ENCODE measurements around the gene DPY30. TPM values are rescaled to one million over a fixed set of nuclear protein-coding genes. Genes with fewer than 3 reads are reported as not detected.

Gene DPY30
- total and polyA plus RNA-seq, 2 donors (not counting 1 experiment from before 2014, with no cell fraction given): 43.4 to 56.8 TPM

- Histone ChIP-seq H3K4me3 (ENCODE audit: control extremely low read depth in 1 of 5, extremely low read depth in 1 of 5, insufficient read depth in 1 of 5, low read depth in 2 of 5, low read length in 4 of 5) (peak overlapping the region; percentile 72 to 98 (median 80)), H3K9ac (ENCODE audit: low read length) (peak overlapping the region; percentile 93), H3K36me3 (replicated peaks in 1 of 2; ENCODE audit: control extremely low read depth in 1 of 2, control insufficient read depth in 1 of 2, extremely low read depth in 1 of 2, insufficient read depth in 2 of 2, low read length in 1 of 2) (peaks cover 0 to 3% of the 10 kb centered on the region in 2 experiments), H3K4me2 (replicated peaks; ENCODE audit: low read depth, low read length, poor library complexity, severe bottlenecking) (peak overlapping the region; percentile 94), H3K9me3 (ENCODE audit: control extremely low read depth in 1 of 3, control insufficient read depth in 2 of 3, insufficient read depth in 1 of 3, low read length in 2 of 3) (no peaks in the 10 kb centered on the region), H3K27me3 (replicated peaks in 1 of 4; ENCODE audit: control extremely low read depth in 1 of 4, control insufficient read depth in 3 of 4, insufficient read depth in 4 of 4, low read length in 3 of 4) (no peaks in the 10 kb centered on the region), H3K27ac (ENCODE audit: low read length in 2 of 2) (peak overlapping the region; percentile 80 to 94), H3K79me2 (ENCODE audit: control insufficient read depth, insufficient read depth, low read length) (peaks cover 30% of the 10 kb centered on the region), H3K4me1 (ENCODE audit: control insufficient read depth in 2 of 2, insufficient read depth in 2 of 2, low read length in 2 of 2) (peaks cover 26 to 29% of the 10 kb centered on the region in 2 donors), H2AFZ (ENCODE audit: insufficient read depth, low read depth, low read length, poor library complexity, severe bottlenecking) (peak overlapping the region; percentile 93), H4K20me1 (ENCODE audit: control insufficient read depth, insufficient read depth, low read length, poor library complexity, severe bottlenecking) (peaks cover 20% of the 10 kb centered on the region)
- POLR2A ChIA-PET: interaction anchor here (0.7 to 1.8 kb wide), 2 partner anchors 28 to 31 kb away, joined by 3 to 11 read pairs; partner anchors contain the start of gene DPY30
- CTCF ChIA-PET: interaction anchor here (1.2 kb wide), 1 partner anchor 29 kb away, joined by 4 read pairs; the partner anchor contains the start of gene DPY30
- H3K4me1 Mint-ChIP-seq: peaks cover 36% of the 10 kb centered on the region
- 100% methylated on average over 2 of the region's 5 CpGs for WGBS (ENCODE audit: insufficient coverage)
- H3K27me3 Mint-ChIP-seq: no peaks in the 10 kb centered on the region
- TF ChIP-seq EZH2 (IDR thresholded peaks at IDR 0.05; ENCODE audit: borderline replicate concordance, insufficient read depth, low read depth, low read length, poor library complexity, severe bottlenecking) (no peak), CTCF (IDR thresholded peaks at IDR 0.05) (no peak)
- H3K9me3 Mint-ChIP-seq (ENCODE audit: insufficient read depth): no peaks in the 10 kb centered on the region
- H3K27ac Mint-ChIP-seq: peak overlapping the region; percentile 99
- DNase-seq (no peak), ATAC-seq (ENCODE audit: low read depth) (no peak)
- intact Hi-C loops (cut with micrococcal nuclease): loop anchor here (1.0 to 2.0 kb wide), 7 partner anchors 28 to 1588 kb away; partner anchors contain the start of genes BIRC6, DPY30, FAM98A and SLC30A6
- peak overlapping the region; percentile 98 for H3K4me3 Mint-ChIP-seq
These were observed 28.1 kb downstream of the DPY30 start for GRCh38 chr2:32011485-32011960.
